SK-N-MC (cell line): ENCODE measurements around the gene ARID1B.

Source experiments
- EZH2 ChIP-seq: fragments of 200-600 bp; sonication (generic); IDR thresholded peaks from one replicate; pipeline ENCODE4 v1.6.1; 2017; ENCODE audit warnings: antibody characterized with exemption
- FOXP2 ChIP-seq: optimal IDR thresholded peaks from 2 replicates; pipeline ENCODE3; 2011; ENCODE audit warnings: mild to moderate bottlenecking, moderate library complexity; ENCODE audit not compliant: insufficient read depth; ENCODE audit errors: extremely low read length, control extremely low read depth

GRCh38 chr6:157148391-157149323 lies 371.5 kb downstream of the ARID1B start:
- TF ChIP-seq EZH2 = no peak
- TF ChIP-seq FOXP2 = no peak
